Fibroblast of the aortic adventitia (primary cell): ENCODE results near the gene PDIA5. TPM values are rescaled to one million over a fixed set of nuclear protein-coding genes. Genes with fewer than 3 reads are reported as not detected.

Source experiments
- DNase-seq: peaks from one replicate; pipeline ENCODE4 v3.0.0-alpha.2; 2010; ENCODE audit warnings: low read depth
- H3K4me3 ChIP-seq: 2 replicates; pipeline ENCODE4 v1.5.1; 2011; ENCODE audit warnings: low read depth, mild to moderate bottlenecking, control low read depth, low read length, moderate library complexity
- CTCF ChIP-seq: IDR thresholded peaks from 2 replicates; pipeline ENCODE4 v1.5.1; 2011; ENCODE audit warnings: mild to moderate bottlenecking, low read length, control low read depth, inconsistent platforms; ENCODE audit not compliant: insufficient read depth
- total RNA-seq: library from RNA; depleted of rRNA; stranded (reverse); fragments of >200 nt; gene quantifications from 2 replicates; pipeline ENCODE4 v1.2.3, GENCODE V29; 2012; ENCODE audit warnings: low replicate concordance

PDIA5 gene
- total RNA-seq, 1 donor = 59.1 TPM

- DNase-seq = no peak
- H3K4me3 ChIP-seq = no peak overlapping the region
- TF ChIP-seq CTCF = no peak
Measured at GRCh38 chr3:123126653-123127052, 59.8 kb downstream of the PDIA5 start.

GRCh38 chr3:123129092-123129491 lies 62.3 kb downstream of the PDIA5 start:
- DNase-seq = no peak
- no peak for TF ChIP-seq CTCF
- no peak overlapping the region for H3K4me3 ChIP-seq

GRCh38 chr3:123129532-123129931 lies 62.7 kb downstream of the PDIA5 start:
- no peak for TF ChIP-seq CTCF
- DNase-seq = no peak
- H3K4me3 ChIP-seq = no peak overlapping the region

GRCh38 chr3:123130079-123130750 lies 63.4 kb downstream of the PDIA5 start:
- TF ChIP-seq CTCF = no peak
- no peak for DNase-seq
- no peak overlapping the region for H3K4me3 ChIP-seq

- H3K4me3 ChIP-seq = no peak overlapping the region
- no peak for DNase-seq
- TF ChIP-seq CTCF = no peak
Measured at GRCh38 chr3:123134671-123135070, 67.8 kb downstream of the PDIA5 start.

GRCh38 chr3:123137001-123137400 lies 70.2 kb downstream of the PDIA5 start:
- no peak overlapping the region for H3K4me3 ChIP-seq
- no peak for DNase-seq
- TF ChIP-seq CTCF = no peak
